Ishikawa (cell line): ENCODE data around the gene FKBP10.

Source experiments
- CEBPB ChIP-seq: IDR thresholded peaks from 2 replicates; pipeline ENCODE4 v1.6.1; 2012
- CREB1 ChIP-seq: IDR thresholded peaks from 2 replicates; pipeline ENCODE4 v1.6.1; 2012; ENCODE audit warnings: low read depth
- EGR1 ChIP-seq: IDR thresholded peaks from 2 replicates; pipeline ENCODE4 v1.6.1; 2012
- EP300 ChIP-seq: IDR thresholded peaks from 2 replicates; pipeline ENCODE4 v1.6.1; 2012; ENCODE audit warnings: borderline replicate concordance
- FOXM1 ChIP-seq: IDR thresholded peaks from 2 replicates; pipeline ENCODE4 v1.6.1; 2012; ENCODE audit warnings: low read depth, borderline replicate concordance
- NFIC ChIP-seq: IDR thresholded peaks from 2 replicates; pipeline ENCODE4 v1.6.1; 2012
- RAD21 ChIP-seq: IDR thresholded peaks from 2 replicates; pipeline ENCODE4 v1.6.1; 2012; ENCODE audit warnings: low read depth
- REST ChIP-seq: IDR thresholded peaks from 2 replicates; pipeline ENCODE4 v1.6.1; 2012; ENCODE audit warnings: low read depth, mild to moderate bottlenecking
- TAF1 ChIP-seq: IDR thresholded peaks from 2 replicates; pipeline ENCODE4 v1.6.1; 2012; ENCODE audit warnings: low read depth, mild to moderate bottlenecking
- TCF12 ChIP-seq: IDR thresholded peaks from 2 replicates; pipeline ENCODE4 v1.6.1; 2012; ENCODE audit warnings: low read depth
- TEAD4 ChIP-seq: IDR thresholded peaks from 2 replicates; pipeline ENCODE4 v1.6.1; 2012
- YY1 ChIP-seq: IDR thresholded peaks from 2 replicates; pipeline ENCODE4 v1.6.1; 2012; ENCODE audit warnings: low read depth
- ZBTB7A ChIP-seq: IDR thresholded peaks from 2 replicates; pipeline ENCODE4 v1.6.1; 2012; ENCODE audit warnings: low read depth
- TF ChIP-seq, protein P1 (sequence below): IDR thresholded peaks from 2 replicates; pipeline ENCODE4 v1.6.1; 2012
- TF ChIP-seq, protein P2 (sequence below): IDR thresholded peaks from 2 replicates; pipeline ENCODE4 v1.6.1; 2012

Gene FKBP10

GRCh38 chr17:41816637-41817320 lies 4.0 kb downstream of the FKBP10 start:
- TF ChIP-seq, protein P1, sequence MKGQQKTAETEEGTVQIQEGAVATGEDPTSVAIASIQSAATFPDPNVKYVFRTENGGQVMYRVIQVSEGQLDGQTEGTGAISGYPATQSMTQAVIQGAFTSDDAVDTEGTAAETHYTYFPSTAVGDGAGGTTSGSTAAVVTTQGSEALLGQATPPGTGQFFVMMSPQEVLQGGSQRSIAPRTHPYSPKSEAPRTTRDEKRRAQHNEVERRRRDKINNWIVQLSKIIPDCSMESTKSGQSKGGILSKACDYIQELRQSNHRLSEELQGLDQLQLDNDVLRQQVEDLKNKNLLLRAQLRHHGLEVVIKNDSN = no peak
- no peak for TF ChIP-seq NFIC
- TF ChIP-seq TCF12 = no peak
- no peak for TF ChIP-seq REST
- TF ChIP-seq YY1 = no peak
- TF ChIP-seq, protein P2, sequence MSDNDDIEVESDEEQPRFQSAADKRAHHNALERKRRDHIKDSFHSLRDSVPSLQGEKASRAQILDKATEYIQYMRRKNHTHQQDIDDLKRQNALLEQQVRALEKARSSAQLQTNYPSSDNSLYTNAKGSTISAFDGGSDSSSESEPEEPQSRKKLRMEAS = no peak
- TF ChIP-seq TEAD4 = no peak
- TF ChIP-seq EP300 = no peak
- no peak for TF ChIP-seq FOXM1
- TF ChIP-seq EGR1 = no peak
- TF ChIP-seq CREB1 = no peak
- TF ChIP-seq TAF1 = no peak
- no peak for TF ChIP-seq RAD21
- TF ChIP-seq CEBPB = no peak

GRCh38 chr17:41818024-41818423 lies 5.2 kb downstream of the FKBP10 start:
- TF ChIP-seq REST (no peak), FOXM1 (no peak), TCF12 (no peak), TEAD4 (no peak), EGR1 (no peak), TAF1 (no peak), CREB1 (no peak), ZBTB7A (no peak), CEBPB (no peak), EP300 (no peak), YY1 (no peak), NFIC (no peak)
- TF ChIP-seq, protein P2 = no peak
- TF ChIP-seq, protein P1 = no peak

GRCh38 chr17:41821776-41822175 lies 9.0 kb downstream of the FKBP10 start:
- TF ChIP-seq EGR1 = no peak
- no peak for TF ChIP-seq EP300
- no peak for TF ChIP-seq TEAD4
- TF ChIP-seq NFIC = no peak
- TF ChIP-seq TAF1 = no peak
- TF ChIP-seq CREB1 = no peak
- TF ChIP-seq REST = no peak
- TF ChIP-seq FOXM1 = no peak
- no peak for TF ChIP-seq ZBTB7A
- TF ChIP-seq, protein P2 = no peak
- TF ChIP-seq RAD21 = no peak
- TF ChIP-seq, protein P1 = no peak
- TF ChIP-seq YY1 = no peak
- no peak for TF ChIP-seq TCF12
- TF ChIP-seq CEBPB = no peak
